WERI-Rb-1 (cell line): Measurements from ENCODE around the gene PRKCA.
"Not testable (repeated sequence)": the region's sequence is repeated elsewhere in the genome, so short reads cannot be mapped to it uniquely, and the experiment has no call there.

Experiments used
- DNase-seq: peaks from one replicate; pipeline ENCODE4 v3.0.0-alpha.2; 2020
- H3K27ac ChIP-seq: fragments of 250-450 bp; sonication (Bioruptor Pico); 2 replicates; pipeline ENCODE4 v1.5.1; 2020; ENCODE audit warnings: mild to moderate bottlenecking, moderate library complexity
- H3K27me3 ChIP-seq: fragments of 250-450 bp; sonication (Bioruptor Pico); 2 replicates; pipeline ENCODE4 v1.5.1; 2021; ENCODE audit warnings: mild to moderate bottlenecking, low read depth, moderate library complexity; ENCODE audit not compliant: insufficient read depth, severe bottlenecking
- H3K36me3 ChIP-seq: fragments of 250-450 bp; sonication (Bioruptor Pico); 2 replicates; pipeline ENCODE4 v1.5.1; 2020; ENCODE audit warnings: mild to moderate bottlenecking, moderate library complexity
- H3K4me3 ChIP-seq: 2 replicates; pipeline ENCODE4 v1.5.1; 2011; ENCODE audit warnings: low read depth, mild to moderate bottlenecking, control low read depth, low read length
- H3K9me3 ChIP-seq: fragments of 250-450 bp; sonication (Bioruptor Pico); 2 replicates; pipeline ENCODE4 v1.5.1; 2021; ENCODE audit warnings: mild to moderate bottlenecking, moderate library complexity; ENCODE audit not compliant: severe bottlenecking
- CTCF ChIP-seq: IDR thresholded peaks from 2 replicates; pipeline ENCODE4 v1.5.1; 2011; ENCODE audit warnings: low read depth, mild to moderate bottlenecking, control low read depth, inconsistent platforms, low read length

The PRKCA gene

GRCh38 chr17:66485309-66485947, 183.0 kb downstream of the PRKCA start:
- no peak for DNase-seq
- Histone ChIP-seq H3K36me3 (no peaks in the 10 kb centered on the region), H3K27me3 (no peaks in the 10 kb centered on the region), H3K27ac (no peak overlapping the region), H3K4me3 (no peak overlapping the region), H3K9me3 (no peaks in the 10 kb centered on the region)
- TF ChIP-seq CTCF, result no peak

- no peak overlapping the region for H3K4me3 ChIP-seq
Measured at GRCh38 chr17:66487121-66487520, 184.7 kb downstream of the PRKCA start.

GRCh38 chr17:66487981-66488468, 185.6 kb downstream of the PRKCA start:
- no peaks in the 10 kb centered on the region for H3K27me3 ChIP-seq
- TF ChIP-seq CTCF, result no peak
- no peaks in the 10 kb centered on the region for H3K36me3 ChIP-seq
- H3K9me3 ChIP-seq, result no peaks in the 10 kb centered on the region
- H3K27ac ChIP-seq, result no peak overlapping the region
- no peak overlapping the region for H3K4me3 ChIP-seq
- no peak for DNase-seq

More at GRCh38 chr17:66487121-66487520, 184.7 kb downstream of the PRKCA start:
- no peaks in the 10 kb centered on the region for H3K27me3 ChIP-seq
- H3K36me3 ChIP-seq, result no peaks in the 10 kb centered on the region
- no peaks in the 10 kb centered on the region for H3K9me3 ChIP-seq
- no peak overlapping the region for H3K27ac ChIP-seq
- TF ChIP-seq CTCF, result no peak
- DNase-seq, result no peak

- Histone ChIP-seq H3K4me3 (no peak overlapping the region), H3K27ac (no peak overlapping the region), H3K9me3 (no peaks in the 10 kb centered on the region), H3K36me3 (no peaks in the 10 kb centered on the region), H3K27me3 (no peaks in the 10 kb centered on the region)
- no peak for DNase-seq
- no peak for TF ChIP-seq CTCF
Measured at GRCh38 chr17:66488864-66489263, 186.5 kb downstream of the PRKCA start.

- not testable (repeated sequence) for DNase-seq, H3K9me3 ChIP-seq, H3K36me3 ChIP-seq, H3K27me3 ChIP-seq, H3K4me3 ChIP-seq, H3K27ac ChIP-seq
Measured at GRCh38 chr17:66489576-66489975, 187.2 kb downstream of the PRKCA start.

- H3K9me3 ChIP-seq, result no peaks in the 10 kb centered on the region
- no peak for DNase-seq
- no peak overlapping the region for H3K27ac ChIP-seq
- H3K27me3 ChIP-seq, result no peaks in the 10 kb centered on the region
- no peak for TF ChIP-seq CTCF
- no peak overlapping the region for H3K4me3 ChIP-seq
- no peaks in the 10 kb centered on the region for H3K36me3 ChIP-seq
Measured at GRCh38 chr17:66491213-66491612, 188.8 kb downstream of the PRKCA start.
